MCF 10A (cell line): Measurements from ENCODE around the gene ILF2. TPM values are rescaled to one million over a fixed set of nuclear protein-coding genes. Genes with fewer than 3 reads are reported as not detected.
A peak's percentile ranks its signal among the peaks of the same experiment; 100 is the strongest.

ENCODE experiments used
- BruUV-seq: library from RNA; stranded (reverse); fragments of 400-500 nt; replicated peaks from 2 replicates; lab custom pipeline; 2021; lab: Mats Ljungman, UMichigan
- CTCF ChIA-PET: fragments of 300-600 bp; sonication (Branson Sonifier 250); formaldehyde crosslinking; extraction: SDS; loops from one replicate; lab custom pipeline; 2021; ENCODE audit warnings: antibody characterized with exemption, inconsistent platforms; lab: Yijun Ruan, JAX
- POLR2A ChIA-PET: fragments of 300-600, 350-650 bp; sonication (Branson Sonifier 250); formaldehyde crosslinking; extraction: SDS; loops from one replicate; lab custom pipeline; 2020; ENCODE audit warnings: antibody characterized with exemption, inconsistent platforms; lab: Yijun Ruan, JAX
- DNase-seq: peaks from one replicate; pipeline ENCODE4 v3.0.0-alpha.2; 2018; ENCODE audit not compliant: unreplicated experiment
- H3K27ac Mint-ChIP-seq: one replicate; pipeline ENCODE4 v1.8.0; 2022; ENCODE audit warnings: mild to moderate bottlenecking, low read depth, mixed read lengths; ENCODE audit not compliant: unreplicated experiment
- H3K27me3 Mint-ChIP-seq: one replicate; pipeline ENCODE4 v1.8.0; 2022; ENCODE audit warnings: mixed read lengths; ENCODE audit not compliant: insufficient read depth, unreplicated experiment
- H3K36me3 Mint-ChIP-seq: one replicate; pipeline ENCODE4 v1.8.0; 2022; ENCODE audit warnings: mild to moderate bottlenecking, moderate library complexity, mixed read lengths; ENCODE audit not compliant: insufficient read depth, unreplicated experiment
- H3K4me1 Mint-ChIP-seq: one replicate; pipeline ENCODE4 v1.8.0; 2022; ENCODE audit warnings: mixed read lengths; ENCODE audit not compliant: insufficient read depth, unreplicated experiment
- H3K4me3 Mint-ChIP-seq: one replicate; pipeline ENCODE4 v1.8.0; 2022; ENCODE audit warnings: mild to moderate bottlenecking, moderate library complexity, mixed read lengths; ENCODE audit not compliant: unreplicated experiment
- H3K9me3 Mint-ChIP-seq: one replicate; pipeline ENCODE4 v1.8.0; 2022; ENCODE audit warnings: mixed read lengths; ENCODE audit not compliant: unreplicated experiment
- CTCF ChIP-seq: fragments of 200-600 bp; IDR thresholded peaks from one replicate; pipeline ENCODE4 v1.8.0; 2022; ENCODE audit warnings: antibody characterized with exemption, mild to moderate bottlenecking; ENCODE audit not compliant: unreplicated experiment
- intact Hi-C: fragments of 100-400 bp; cut with micrococcal nuclease; formaldehyde crosslinking; loops from 2 replicates; pipeline ENCODE4 v1.14.1; 2022
- total RNA-seq: library from RNA; stranded (reverse); gene quantifications from 2 replicates; pipeline ENCODE4 v1.2.3, GENCODE V29; 2022

ILF2 gene
- total RNA-seq, 1 experiment from 2014 or later, result 348 TPM

- DNase-seq, result no peak
- Mint-ChIP-seq H3K9me3 (no peaks in the 10 kb centered on the region), H3K27me3 (no peaks in the 10 kb centered on the region), H3K4me3 (peak overlapping the region; percentile 92), H3K27ac (peak overlapping the region; percentile 91), H3K36me3 (no peaks in the 10 kb centered on the region), H3K4me1 (peaks cover 5% of the 10 kb centered on the region)
- TF ChIP-seq CTCF, result no peak
- ChIA-PET CTCF (interaction anchor here (0.6 to 2.3 kb wide), 17 partner anchors 11 to 1719 kb away, joined by 3 to 18 read pairs (median 4); partner anchors contain the start of genes ILF2, S100A13 and S100A16), POLR2A (interaction anchor here (0.6 to 5.3 kb wide), 28 partner anchors 10 to 332 kb away, joined by 3 to 72 read pairs (median 6); partner anchors contain the start of genes CHTOP, GATAD2B, ILF2 and INTS3)
- BruUV-seq, result no TSS peak
- intact Hi-C loops, result loop anchor here (2.0 kb wide), 1 partner anchor 32 kb away; the partner anchor contains the start of gene S100A13
Measured at GRCh38 chr1:153659175-153659534, 11.6 kb downstream of the ILF2 start.

GRCh38 chr1:153658400-153659174 lies 12.2 kb downstream of the ILF2 start, which contains the start of gene SNAPIN:
SNAPIN (plus strand) TSS chr1:153658703; CDS start chr1:153658744, 41 bp downstream.
- ChIA-PET CTCF (interaction anchor here (0.6 to 2.3 kb wide), 14 partner anchors 12 to 1718 kb away, joined by 3 to 18 read pairs (median 5); partner anchors contain the start of genes ILF2, S100A13 and S100A16), POLR2A (interaction anchor here (0.7 to 5.3 kb wide), 24 partner anchors 10 to 332 kb away, joined by 3 to 72 read pairs (median 6); partner anchors contain the start of genes CHTOP, ILF2, INTS3 and JTB)
- BruUV-seq, result TSS peak; percentile 65
- H3K4me3 Mint-ChIP-seq, result peak within 1 kb of the TSS; percentile 92
- peak within 1 kb of the TSS; percentile 91 for H3K27ac Mint-ChIP-seq
- intact Hi-C loops, result loop anchor here (1.0 to 2.0 kb wide), 3 partner anchors 32 to 90 kb away; partner anchors contain the start of gene S100A13
- no peak for TF ChIP-seq CTCF
- H3K27me3 Mint-ChIP-seq, result no peaks in the 10 kb centered on the region
- peak; percentile 95 for DNase-seq
- no peaks in the 10 kb centered on the region for H3K36me3 Mint-ChIP-seq
- no peaks in the 10 kb centered on the region for H3K9me3 Mint-ChIP-seq
- peaks cover 5% of the 10 kb centered on the region for H3K4me1 Mint-ChIP-seq

DNA sequence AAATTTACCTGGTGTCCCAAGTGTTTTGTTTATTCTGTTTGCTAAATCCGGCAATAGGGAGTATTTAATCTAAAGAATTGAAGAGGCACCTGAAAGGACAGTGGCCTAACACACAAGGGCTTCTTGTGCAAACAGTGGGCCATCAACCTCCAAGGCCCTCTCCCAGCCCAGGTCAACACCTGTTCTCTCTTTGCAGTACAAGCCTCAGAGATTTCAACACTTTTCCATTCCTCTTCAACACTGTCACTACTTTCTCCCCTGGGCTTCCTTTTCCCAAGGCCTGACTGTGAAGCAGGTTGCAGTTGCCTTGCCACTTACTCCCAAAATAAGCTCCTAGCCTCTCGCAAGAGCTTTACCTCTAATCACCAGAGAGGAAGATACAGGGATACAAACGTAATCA lies 15.5 kb downstream of the ILF2 start:
- Mint-ChIP-seq H3K36me3 (no peaks in the 10 kb centered on the region), H3K27me3 (no peaks in the 10 kb centered on the region), H3K4me3 (no peak overlapping the region), H3K9me3 (no peaks in the 10 kb centered on the region), H3K27ac (no peak overlapping the region), H3K4me1 (peaks cover 13% of the 10 kb centered on the region)
- TF ChIP-seq CTCF, result no peak
- intact Hi-C loops, result no loop called here
- POLR2A ChIA-PET, result interaction anchor here (0.5 to 46.1 kb wide), 6 partner anchors 12 to 339 kb away, joined by 3 to 1272 read pairs (median 3); partner anchors contain the start of genes CHTOP, S100A1, S100A13 and S100A14
- no peak for DNase-seq
- CTCF ChIA-PET, result interaction anchor here (0.6 to 1.0 kb wide), 4 partner anchors 111 to 312 kb away, joined by 3 to 5 read pairs (median 4); partner anchors contain the start of gene GATAD2B
- no TSS peak for BruUV-seq
